Frontal cortex (tissue), 4 donors: ENCODE data around the gene ANAPC16. TPM values are rescaled to one million over a fixed set of nuclear protein-coding genes. Genes with fewer than 3 reads are reported as not detected.
"Not testable (repeated sequence)": the region's sequence is repeated elsewhere in the genome, so short reads cannot be mapped to it uniquely, and the experiment has no call there.

Source experiments
- DNase-seq, 2 donors: peaks; one replicate each; pipeline ENCODE4 v3.0.0; 2012; ENCODE audit warnings: low spot score in 2 of 2
- FAIRE-seq: peaks from 2 replicates; lab custom pipeline; 2012; peaks lifted over from hg19 to GRCh38; lab: Jason Lieb, UNC
- total RNA-seq: library from RNA; depleted of rRNA; stranded (reverse); fragments of >200 nt; gene quantifications from one replicate; pipeline ENCODE4 v1.2.3, GENCODE V29; 2014
- donor health status: control.
- donor health status: control.
- donor health status: control.

Gene ANAPC16
- total RNA-seq, 1 donor from 2014 or later, result 26.1 TPM

GRCh38 chr10:72260239-72260975 lies 44.6 kb downstream of the ANAPC16 start:
- peak; percentile 70 to 91 for DNase-seq
- no peak for FAIRE-seq

GRCh38 chr10:72260976-72261783 lies 45.4 kb downstream of the ANAPC16 start:
- peak in 1 of 2 donors; percentile 28 for DNase-seq
- no peak for FAIRE-seq

GRCh38 chr10:72261784-72262404 lies 46.1 kb downstream of the ANAPC16 start:
- DNase-seq (no peak), FAIRE-seq (no peak)

GRCh38 chr10:72263613-72264241 lies 47.9 kb downstream of the ANAPC16 start:
- FAIRE-seq, result no peak
- DNase-seq, result no peak

- FAIRE-seq (no peak), DNase-seq (no peak)
Measured at GRCh38 chr10:72264536-72264935, 48.7 kb downstream of the ANAPC16 start.

- FAIRE-seq (no peak), DNase-seq (no peak)
Measured at GRCh38 chr10:72265508-72265907, 49.7 kb downstream of the ANAPC16 start.

GRCh38 chr10:72265990-72266865 lies 50.4 kb downstream of the ANAPC16 start:
- DNase-seq (no peak), FAIRE-seq (no peak)

- DNase-seq (no peak), FAIRE-seq (no peak)
Measured at GRCh38 chr10:72267381-72267780, 51.6 kb downstream of the ANAPC16 start.

GRCh38 chr10:72267819-72268399 lies 52.1 kb downstream of the ANAPC16 start:
- FAIRE-seq (no peak), DNase-seq (no peak)

- FAIRE-seq, DNase-seq: not testable (repeated sequence)
Measured at GRCh38 chr10:72268475-72269200, 52.8 kb downstream of the ANAPC16 start.

GRCh38 chr10:72270607-72271281 lies 54.9 kb downstream of the ANAPC16 start:
- no peak for FAIRE-seq

GRCh38 chr10:72272689-72273409 lies 57.0 kb downstream of the ANAPC16 start:
- peak; percentile 69 to 81 for DNase-seq
- FAIRE-seq, result no peak

More at GRCh38 chr10:72270607-72271281, 54.9 kb downstream of the ANAPC16 start:
- DNase-seq, result no peak

GRCh38 chr10:72273410-72274212 lies 57.8 kb downstream of the ANAPC16 start, which contains the start of gene DDIT4:
Gene DDIT4, plus strand, starts transcription at chr10:72273924. Its CDS starts 293 bp downstream, at chr10:72274217.
- FAIRE-seq, result peak; percentile 42
- peak; percentile 97 to 99 for DNase-seq

GRCh38 chr10:72274213-72274729 lies 58.5 kb downstream of the ANAPC16 start:
- DNase-seq, result no peak
- no peak for FAIRE-seq

GRCh38 chr10:72274730-72275350 lies 59.0 kb downstream of the ANAPC16 start:
- DNase-seq, result peak in 1 of 2 donors; percentile 58
- FAIRE-seq, result no peak
